GM19099 (cell line): Measurements from ENCODE around the gene IL1RAPL1.

Experiments
- POLR2A ChIP-seq: IDR thresholded peaks from 3 replicates; pipeline ENCODE4 v1.6.1; 2011; ENCODE audit warnings: low read depth; ENCODE audit not compliant: insufficient read length; ENCODE audit errors: extremely low read depth

IL1RAPL1 gene

DNA sequence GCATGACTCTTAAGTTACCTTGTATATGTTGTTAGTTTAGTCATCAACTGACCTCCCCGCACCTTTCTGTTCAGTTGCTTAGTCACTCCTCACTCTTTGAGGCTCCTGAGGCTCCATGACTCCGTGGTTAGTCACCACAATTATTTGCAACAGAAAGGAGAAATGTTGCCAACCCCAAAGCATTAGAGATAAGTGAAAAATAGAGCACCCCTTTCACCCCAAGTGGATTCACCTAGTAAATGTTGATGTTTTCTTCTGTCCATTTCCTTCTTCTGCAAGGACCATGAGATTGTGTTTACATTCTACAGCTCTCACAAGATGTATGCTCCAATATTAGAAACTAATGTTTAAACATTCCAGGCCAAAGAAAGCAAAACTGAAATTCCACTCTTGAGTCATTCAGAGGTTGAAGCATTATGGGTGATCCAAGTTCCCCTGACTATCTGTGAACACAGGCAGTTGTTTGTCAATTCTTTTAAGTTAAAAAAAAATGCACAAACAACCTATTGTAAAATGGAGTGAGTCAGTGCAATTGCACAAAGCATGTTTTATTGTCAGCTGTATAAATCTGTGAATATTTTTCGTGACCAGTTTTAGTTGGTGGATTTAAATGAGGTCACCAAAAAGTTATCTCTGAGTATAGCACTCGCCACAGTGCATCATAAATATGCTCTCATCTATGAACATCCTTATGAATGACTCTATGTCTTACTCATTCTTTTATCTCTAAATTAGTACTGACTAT lies 1075.7 kb downstream of the IL1RAPL1 start:
- no peak for TF ChIP-seq POLR2A

- TF ChIP-seq POLR2A: no peak
These were observed 1078.3 kb downstream of the IL1RAPL1 start for GRCh38 chrX:29665532-29665931.

- TF ChIP-seq POLR2A: no peak
These were observed 1079.1 kb downstream of the IL1RAPL1 start for GRCh38 chrX:29666366-29666765.

DNA sequence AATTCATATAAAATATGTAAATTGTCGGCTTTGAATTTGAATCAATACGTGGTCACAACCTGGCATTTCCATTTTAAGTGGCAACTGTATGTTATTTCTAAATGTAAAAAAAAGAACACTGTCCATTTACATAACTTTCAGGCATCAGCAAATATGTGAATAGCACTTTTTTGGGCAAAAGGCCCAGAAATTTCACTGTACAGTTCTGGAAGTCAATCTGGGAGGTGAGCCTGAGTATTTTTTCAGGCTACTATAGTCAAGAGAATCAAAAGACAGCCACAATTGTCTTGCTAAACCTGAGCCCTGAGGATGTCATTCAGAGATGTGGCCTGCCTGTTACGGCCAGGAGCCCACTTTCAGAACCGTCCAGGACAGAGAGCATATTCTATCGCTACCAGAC lies 1084.2 kb downstream of the IL1RAPL1 start:
- TF ChIP-seq POLR2A: no peak

GRCh38 chrX:29687687-29688086 lies 1100.4 kb downstream of the IL1RAPL1 start:
- no peak for TF ChIP-seq POLR2A

DNA sequence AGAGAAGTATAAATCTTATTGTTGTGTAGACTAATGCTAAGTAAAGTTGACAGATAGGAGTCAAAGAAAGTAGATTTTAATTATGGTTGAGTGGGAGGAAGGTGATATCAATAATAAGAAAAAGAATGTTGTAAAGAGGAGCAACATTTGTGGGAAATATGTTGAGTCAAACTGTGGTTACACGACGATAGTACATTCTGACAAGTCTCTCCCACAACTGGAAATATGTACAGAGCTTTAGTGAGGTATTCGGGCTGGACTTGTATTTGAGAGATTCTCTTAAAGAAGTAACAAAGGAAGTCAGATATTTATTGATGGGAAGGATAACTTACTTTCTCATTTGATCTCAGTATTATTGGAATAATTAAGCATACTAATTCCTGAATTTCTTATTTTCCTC lies 1102.8 kb downstream of the IL1RAPL1 start:
- no peak for TF ChIP-seq POLR2A

DNA sequence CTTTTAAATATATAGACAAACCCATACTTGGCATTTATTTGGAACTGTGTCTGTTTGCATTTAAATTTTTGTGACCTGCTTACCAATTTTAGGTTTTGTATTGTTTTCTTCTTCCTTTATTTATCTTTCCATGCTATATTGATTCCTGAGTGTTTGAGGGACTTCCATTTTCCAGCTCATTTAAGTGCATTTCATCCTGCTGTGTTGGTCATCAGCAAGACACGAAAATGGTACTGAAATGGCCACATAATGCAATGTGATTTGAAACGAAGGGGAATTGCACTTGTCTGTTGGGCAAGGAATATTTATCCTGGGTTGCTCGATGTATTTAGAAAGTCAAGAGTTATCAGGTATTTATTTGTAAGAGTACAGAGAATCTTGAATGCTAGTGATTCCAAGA lies 1103.8 kb downstream of the IL1RAPL1 start:
- TF ChIP-seq POLR2A: no peak

DNA sequence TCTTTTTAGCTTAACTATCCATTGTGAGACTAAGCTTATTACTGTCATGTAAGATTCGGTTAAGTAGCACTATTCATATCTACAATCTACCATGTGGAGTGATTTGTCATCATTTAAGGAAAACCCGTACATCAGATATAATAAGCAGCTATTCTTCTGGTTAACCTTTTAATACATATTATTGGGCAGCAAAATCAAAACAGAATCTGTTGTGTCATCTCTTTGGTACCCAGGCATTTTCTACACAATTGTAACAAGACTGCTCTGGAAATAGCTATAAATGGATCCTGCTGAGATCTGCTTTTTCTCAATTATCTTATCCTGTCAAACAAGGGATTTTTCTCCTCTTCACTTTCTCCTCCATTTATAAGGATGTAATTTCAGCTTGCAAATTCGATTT lies 1106.7 kb downstream of the IL1RAPL1 start:
- TF ChIP-seq POLR2A: no peak

- TF ChIP-seq POLR2A: no peak
These were observed 1112.0 kb downstream of the IL1RAPL1 start for GRCh38 chrX:29699239-29699638.

DNA sequence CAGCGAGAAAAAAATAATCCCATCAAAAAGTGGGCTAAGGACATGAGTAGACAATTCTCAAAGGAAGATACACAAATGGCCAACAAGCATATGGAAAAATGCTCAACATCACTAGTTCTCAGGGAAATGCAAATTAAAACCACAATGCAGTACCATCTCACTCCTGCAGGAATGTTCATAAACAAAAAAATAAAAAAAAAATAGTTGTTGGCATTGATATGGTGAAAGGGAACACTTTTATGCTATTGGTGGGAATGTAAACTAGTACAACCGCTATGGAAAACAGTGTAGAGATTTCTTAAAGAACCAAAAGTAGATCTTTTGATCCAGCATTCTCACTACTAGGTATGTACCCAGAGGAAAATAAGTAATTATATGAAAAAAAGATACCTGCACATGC lies 1119.8 kb downstream of the IL1RAPL1 start:
- no peak for TF ChIP-seq POLR2A

GRCh38 chrX:29721152-29721551 lies 1133.9 kb downstream of the IL1RAPL1 start:
- no peak for TF ChIP-seq POLR2A

GRCh38 chrX:29724316-29724715 lies 1137.1 kb downstream of the IL1RAPL1 start:
- no peak for TF ChIP-seq POLR2A

- no peak for TF ChIP-seq POLR2A
These were observed 1139.6 kb downstream of the IL1RAPL1 start for GRCh38 chrX:29726811-29727210.

DNA sequence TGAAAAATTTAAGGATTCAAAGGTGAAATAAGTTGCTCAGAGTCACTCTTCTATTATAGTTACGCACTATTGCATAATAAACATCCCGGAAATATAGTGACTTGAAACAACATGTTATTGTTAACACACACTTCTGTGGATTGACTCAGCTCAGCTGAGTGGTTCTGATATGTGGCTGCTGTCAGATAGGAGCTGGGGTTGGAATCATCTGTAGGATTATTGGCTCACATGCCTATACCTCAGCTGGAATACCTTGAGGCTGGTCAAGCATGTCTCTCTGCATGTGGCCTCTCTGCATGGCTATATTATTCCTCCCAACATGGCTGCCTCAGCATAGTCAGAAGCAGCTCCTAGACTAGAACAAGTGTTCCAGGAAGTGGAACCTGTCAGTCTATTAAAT lies 1141.4 kb downstream of the IL1RAPL1 start:
- TF ChIP-seq POLR2A: no peak

- no peak for TF ChIP-seq POLR2A
These were observed 1157.7 kb downstream of the IL1RAPL1 start for GRCh38 chrX:29744966-29745365.

GRCh38 chrX:29746326-29746725 lies 1159.1 kb downstream of the IL1RAPL1 start:
- TF ChIP-seq POLR2A: no peak

DNA sequence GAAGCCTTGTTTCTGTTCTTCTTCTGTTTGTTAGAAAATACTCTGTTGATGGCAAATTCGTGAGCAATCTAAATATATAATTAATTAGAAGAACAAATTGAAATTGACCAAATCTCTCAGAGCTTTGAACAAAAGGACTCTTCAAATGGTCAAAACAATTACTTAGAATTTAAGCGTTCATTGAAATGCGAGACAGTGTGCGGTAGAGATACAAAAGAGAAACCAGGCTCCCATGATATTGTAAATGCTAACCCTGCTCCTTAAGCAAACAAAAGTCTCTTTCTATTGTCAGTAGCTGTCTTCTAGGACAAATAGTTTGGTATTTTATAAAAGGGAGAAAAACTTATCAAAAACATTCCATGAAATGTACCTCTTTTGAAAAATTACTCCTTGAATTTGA lies 1174.8 kb downstream of the IL1RAPL1 start:
- TF ChIP-seq POLR2A: no peak

DNA sequence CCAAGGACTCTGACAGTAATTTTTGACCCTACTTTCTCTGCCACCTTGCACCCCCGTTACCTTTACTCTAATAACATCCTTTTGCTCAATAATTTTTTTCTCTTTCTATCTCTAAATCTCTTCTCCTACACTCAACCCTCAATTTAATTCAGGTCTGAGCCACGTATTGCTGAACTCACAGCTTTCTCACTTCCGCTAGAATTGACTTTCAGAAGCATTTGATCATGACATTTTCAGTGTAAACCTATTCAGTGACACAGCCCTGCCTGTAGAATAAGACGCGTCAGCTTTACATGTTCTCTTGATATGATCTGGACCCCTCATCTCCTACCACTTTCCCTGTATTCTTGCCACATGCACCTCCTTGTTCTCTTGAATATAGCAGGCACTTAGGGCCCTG lies 1188.6 kb downstream of the IL1RAPL1 start:
- no peak for TF ChIP-seq POLR2A

DNA sequence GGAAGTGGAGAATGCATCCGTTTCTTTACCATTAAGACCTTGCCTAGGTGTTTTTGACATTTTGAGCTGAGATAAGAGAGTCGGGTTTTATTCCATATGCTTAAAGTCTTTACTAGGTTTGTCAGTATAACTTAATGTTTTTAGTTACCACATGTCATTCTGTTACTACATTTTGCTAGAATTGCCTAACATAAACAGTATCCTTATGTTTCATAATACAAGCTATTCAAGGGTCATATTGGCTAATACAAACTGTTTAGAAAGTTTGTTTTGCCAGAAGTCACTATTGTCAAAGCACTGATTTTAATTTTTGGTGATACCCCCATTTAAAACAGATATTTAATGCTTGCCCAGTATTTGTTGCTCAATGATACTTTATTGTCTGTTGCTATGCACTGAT lies 1200.4 kb downstream of the IL1RAPL1 start:
- TF ChIP-seq POLR2A: no peak
